DOHH2 (cell line): ENCODE data around the gene USB1.

Experiments
- H3F3A ChIP-seq: fragments of 200-600 bp; sonication (generic), shearing (Covaris generic); 2 replicates; pipeline ENCODE4 v1.6.0; 2016; ENCODE audit warnings: antibody characterized with exemption, mild to moderate bottlenecking; ENCODE audit not compliant: control insufficient read depth, insufficient read depth
- H3K27ac ChIP-seq: fragments of 200-600 bp; sonication (generic); 2 replicates; pipeline ENCODE4 v1.5.1; 2014; ENCODE audit warnings: low read depth, mild to moderate bottlenecking, low read length, moderate library complexity
- H3K27me3 ChIP-seq: fragments of 200-600 bp; sonication (generic); 2 replicates; pipeline ENCODE4 v1.6.1; 2014; ENCODE audit warnings: mild to moderate bottlenecking, low read length, mixed read lengths; ENCODE audit not compliant: control insufficient read depth
- H3K36me3 ChIP-seq: fragments of 200-600 bp; sonication (generic); 2 replicates; pipeline ENCODE4 v1.6.1; 2014; ENCODE audit warnings: mild to moderate bottlenecking, low read length, moderate library complexity, mixed read lengths; ENCODE audit not compliant: control insufficient read depth
- H3K4me1 ChIP-seq: fragments of 200-600 bp; sonication (generic); 2 replicates; pipeline ENCODE4 v1.6.1; 2014; ENCODE audit warnings: mild to moderate bottlenecking, low read length, mixed read lengths; ENCODE audit not compliant: control insufficient read depth
- H3K4me2 ChIP-seq: fragments of 200-600 bp; sonication (generic); 2 replicates; pipeline ENCODE4 v1.6.0; 2014; ENCODE audit warnings: mild to moderate bottlenecking, low read length, moderate library complexity
- H3K4me3 ChIP-seq: fragments of 200-600 bp; sonication (generic); 2 replicates; pipeline ENCODE4 v1.5.1; 2014; ENCODE audit warnings: mild to moderate bottlenecking, low read length, mixed read lengths
- H3K79me2 ChIP-seq: fragments of 200-600 bp; sonication (generic); 2 replicates; pipeline ENCODE4 v1.6.1; 2014; ENCODE audit warnings: mild to moderate bottlenecking, low read length, mixed read lengths; ENCODE audit not compliant: control insufficient read depth
- H3K9me2 ChIP-seq: fragments of 200-600 bp; sonication (generic); replicated peaks from 2 replicates; pipeline ENCODE4 v1.6.1; 2014; ENCODE audit warnings: mild to moderate bottlenecking, low read length, mixed read lengths; ENCODE audit not compliant: control insufficient read depth
- H3K9me3 ChIP-seq: fragments of 200-600 bp; sonication (generic); 2 replicates; pipeline ENCODE4 v1.6.1; 2014; ENCODE audit warnings: antibody characterized with exemption, low read length, mixed read lengths; ENCODE audit not compliant: control insufficient read depth, insufficient read depth
- H4K20me1 ChIP-seq: fragments of 200-600 bp; sonication (generic); 2 replicates; pipeline ENCODE4 v1.6.0; 2014; ENCODE audit warnings: low read depth, mild to moderate bottlenecking, antibody characterized with exemption, low read length, moderate library complexity; ENCODE audit not compliant: control insufficient read depth, insufficient read depth
- CTCF ChIP-seq: fragments of 200-600 bp; sonication (generic); IDR thresholded peaks from one replicate; pipeline ENCODE4 v1.5.1; 2014; ENCODE audit warnings: antibody characterized with exemption, mild to moderate bottlenecking, low read depth, low read length; ENCODE audit not compliant: poor library complexity, severe bottlenecking
- EZH2phosphoT487 ChIP-seq: fragments of 200-600 bp; sonication (generic); IDR thresholded peaks from 2 replicates; pipeline ENCODE4 v1.6.1; 2017; ENCODE audit warnings: borderline replicate concordance, mild to moderate bottlenecking, antibody characterized with exemption, low read length, moderate library complexity, mixed read lengths

The USB1 gene

GRCh38 chr16:58048494-58049231, 47.5 kb downstream of the USB1 start:
- no peaks in the 10 kb centered on the region for H3K9me3 ChIP-seq
- no peaks in the 10 kb centered on the region for H3K36me3 ChIP-seq
- no peak overlapping the region for H3K4me2 ChIP-seq
- no peaks in the 10 kb centered on the region for H4K20me1 ChIP-seq
- no peaks in the 10 kb centered on the region for H3K79me2 ChIP-seq
- H3K9me2 ChIP-seq, result no peaks in the 10 kb centered on the region
- H3F3A ChIP-seq, result no peaks in the 10 kb centered on the region
- no peaks in the 10 kb centered on the region for H3K4me1 ChIP-seq
- no peak for TF ChIP-seq CTCF
- TF ChIP-seq EZH2phosphoT487, result no peak
- H3K27ac ChIP-seq, result no peak overlapping the region
- H3K27me3 ChIP-seq, result no peaks in the 10 kb centered on the region
- no peak overlapping the region for H3K4me3 ChIP-seq

DNA sequence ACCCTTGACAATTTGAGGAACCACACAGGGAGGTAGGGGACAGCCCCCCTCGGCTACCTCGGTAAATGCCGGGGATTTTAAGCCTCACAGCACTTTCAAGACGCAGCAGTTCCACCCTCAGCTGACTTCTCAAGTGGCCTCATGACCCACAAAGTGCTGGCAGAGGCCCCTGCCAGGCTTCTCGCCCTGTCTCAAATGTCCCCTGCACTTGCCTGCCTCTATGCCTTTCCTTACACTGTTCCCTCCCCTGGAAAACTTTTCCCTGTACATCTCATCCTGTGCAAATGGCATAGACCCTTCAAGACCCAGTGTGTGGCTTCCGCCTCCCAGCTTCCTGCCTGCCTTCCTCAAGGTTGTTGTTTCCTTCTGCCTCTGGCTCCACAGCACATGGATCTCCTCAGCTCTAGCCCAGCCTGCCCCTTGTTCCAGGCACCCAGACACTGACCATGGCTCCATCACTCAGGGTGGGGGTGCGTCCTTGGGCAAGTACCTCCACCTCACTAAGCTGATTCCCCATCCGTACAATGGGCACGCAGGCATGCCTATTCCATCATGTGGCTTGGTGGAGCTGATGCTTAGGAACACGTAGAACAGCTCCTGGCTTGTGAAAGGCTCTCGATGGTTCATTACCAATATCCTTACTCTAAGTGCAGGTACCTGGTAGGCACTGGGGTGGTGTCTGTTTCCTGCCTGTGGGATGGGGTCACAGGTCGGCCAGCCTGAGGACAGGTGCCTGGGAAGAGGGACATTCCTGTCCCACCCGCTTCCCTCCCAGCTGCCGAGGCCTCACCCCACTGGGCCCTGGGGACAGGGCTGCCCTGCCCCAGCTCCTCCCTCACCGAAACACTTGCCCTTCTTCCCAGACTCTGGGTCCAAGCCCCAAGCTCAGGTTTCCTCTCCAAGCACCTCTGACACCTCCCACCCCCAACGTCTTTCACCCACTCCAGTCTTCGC, 48.3 kb downstream of the USB1 start:
- Histone ChIP-seq H3K9me2 (no peaks in the 10 kb centered on the region), H3K79me2 (no peaks in the 10 kb centered on the region), H3F3A (no peaks in the 10 kb centered on the region), H4K20me1 (no peaks in the 10 kb centered on the region), H3K27me3 (no peaks in the 10 kb centered on the region), H3K4me2 (no peak overlapping the region), H3K27ac (no peak overlapping the region), H3K9me3 (no peaks in the 10 kb centered on the region), H3K36me3 (no peaks in the 10 kb centered on the region), H3K4me1 (no peaks in the 10 kb centered on the region), H3K4me3 (no peak overlapping the region)
- TF ChIP-seq CTCF (no peak), EZH2phosphoT487 (no peak)

DNA sequence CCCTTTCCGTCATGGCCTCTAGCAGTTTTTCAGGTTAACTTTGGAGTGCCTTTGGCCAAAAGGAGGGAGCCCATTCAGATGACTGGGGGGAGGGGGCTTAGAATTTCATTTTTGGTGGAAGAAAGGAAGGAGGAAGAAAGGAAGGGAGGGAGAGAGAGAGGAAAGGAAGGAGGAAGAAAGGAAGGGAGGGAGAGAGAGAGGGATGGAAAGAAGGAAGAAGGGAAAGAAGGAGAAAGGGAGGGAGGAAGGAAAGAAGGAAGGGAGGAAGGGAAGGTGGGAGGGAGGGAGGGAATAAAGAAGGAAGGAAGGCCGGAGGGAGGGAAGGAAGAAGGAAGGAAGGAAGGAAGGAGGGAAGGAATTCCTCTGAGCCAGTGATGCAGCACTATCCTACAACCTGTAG, 50.1 kb downstream of the USB1 start:
- Histone ChIP-seq H3K36me3 (no peaks in the 10 kb centered on the region), H3K9me3 (no peaks in the 10 kb centered on the region), H3F3A (no peaks in the 10 kb centered on the region), H4K20me1 (no peaks in the 10 kb centered on the region), H3K27ac (no peak overlapping the region), H3K4me1 (no peaks in the 10 kb centered on the region), H3K9me2 (no peaks in the 10 kb centered on the region), H3K27me3 (no peaks in the 10 kb centered on the region), H3K4me3 (no peak overlapping the region), H3K4me2 (no peak overlapping the region), H3K79me2 (no peaks in the 10 kb centered on the region)
- TF ChIP-seq EZH2phosphoT487 (no peak), CTCF (no peak)
